Small intestine (tissue), 7 donors: ENCODE data around the gene RAMP3. TPM values are rescaled to one million over a fixed set of nuclear protein-coding genes. Genes with fewer than 3 reads are reported as not detected.

ENCODE experiments used
- DNase-seq, 2 donors: peaks; one replicate each; pipeline versions ENCODE4 v3.0.0 to v3.0.0-alpha.2; 2013
- FAIRE-seq: peaks from 2 replicates; lab custom pipeline; 2012; peaks lifted over from hg19 to GRCh38; lab: Jason Lieb, UNC
- H3K27ac ChIP-seq, 3 donors: one replicate each; pipeline ENCODE4 v1.5.1; 2013; ENCODE audit warnings: low read length in 2 of 3, mild to moderate bottlenecking in 2 of 3, control low read depth in 1 of 3, inconsistent platforms in 1 of 3, low read depth in 1 of 3, moderate library complexity in 1 of 3
- H3K27me3 ChIP-seq, 3 donors: one replicate each; pipeline ENCODE4 v1.6.1; 2013; ENCODE audit warnings: low read length in 3 of 3, inconsistent platforms in 1 of 3; ENCODE audit not compliant: control insufficient read depth in 3 of 3, insufficient read depth in 3 of 3
- H3K36me3 ChIP-seq, 3 donors: one replicate each; pipeline ENCODE4 v1.6.1; 2013; ENCODE audit warnings: low read length in 3 of 3, inconsistent platforms in 1 of 3, low read depth in 1 of 3, mild to moderate bottlenecking in 1 of 3, moderate library complexity in 1 of 3; ENCODE audit not compliant: control insufficient read depth in 3 of 3, insufficient read depth in 2 of 3
- H3K4me1 ChIP-seq, 3 donors: one replicate each; pipeline ENCODE4 v1.6.1; 2013; ENCODE audit warnings: low read length in 2 of 3, inconsistent platforms in 1 of 3, low read depth in 1 of 3, mild to moderate bottlenecking in 1 of 3, moderate library complexity in 1 of 3; ENCODE audit not compliant: control insufficient read depth in 3 of 3, insufficient read depth in 2 of 3
- H3K4me3 ChIP-seq, 3 donors: one replicate each; pipeline ENCODE4 v1.5.1; 2013; ENCODE audit warnings: low read length in 3 of 3, control low read depth in 1 of 3, inconsistent platforms in 1 of 3, low read depth in 1 of 3, mild to moderate bottlenecking in 1 of 3, moderate library complexity in 1 of 3
- H3K9me3 ChIP-seq, 2 donors: one replicate each; pipeline ENCODE4 v1.6.1; 2013; ENCODE audit warnings: low read depth in 1 of 2, low read length in 1 of 2; ENCODE audit not compliant: control insufficient read depth in 2 of 2, insufficient read depth in 1 of 2
- WGBS, 3 donors: extraction: QIAGEN DNeasy Blood & Tissue Kit; methylation state at CpG; one replicate each; pipeline ENCODE4 v1.1.7; 2013; 5-methylcytosine and 5-hydroxymethylcytosine counted together
- polyA plus RNA-seq, 4 donors: library from polyadenylated mRNA; stranded (reverse) in 3 of 4; unstranded in 1 of 4; fragments of 200-250 nt in 3 of 4; fragments of 120-200 nt in 1 of 4; gene quantifications; one replicate each; pipeline versions ENCODE4 v1.2.1 to v1.2.3, GENCODE V29; 2013
- donor health status: healthy with polysubstance abuse.
- donor health status: control.
- donor health status: control.
- donor health status: Bipolar disorder and iron deficiency.
- donor health status: healthy.

RAMP3 gene
- polyA plus RNA-seq, 4 donors: 0.67 to 48.6 (median 4.1) TPM

DNA sequence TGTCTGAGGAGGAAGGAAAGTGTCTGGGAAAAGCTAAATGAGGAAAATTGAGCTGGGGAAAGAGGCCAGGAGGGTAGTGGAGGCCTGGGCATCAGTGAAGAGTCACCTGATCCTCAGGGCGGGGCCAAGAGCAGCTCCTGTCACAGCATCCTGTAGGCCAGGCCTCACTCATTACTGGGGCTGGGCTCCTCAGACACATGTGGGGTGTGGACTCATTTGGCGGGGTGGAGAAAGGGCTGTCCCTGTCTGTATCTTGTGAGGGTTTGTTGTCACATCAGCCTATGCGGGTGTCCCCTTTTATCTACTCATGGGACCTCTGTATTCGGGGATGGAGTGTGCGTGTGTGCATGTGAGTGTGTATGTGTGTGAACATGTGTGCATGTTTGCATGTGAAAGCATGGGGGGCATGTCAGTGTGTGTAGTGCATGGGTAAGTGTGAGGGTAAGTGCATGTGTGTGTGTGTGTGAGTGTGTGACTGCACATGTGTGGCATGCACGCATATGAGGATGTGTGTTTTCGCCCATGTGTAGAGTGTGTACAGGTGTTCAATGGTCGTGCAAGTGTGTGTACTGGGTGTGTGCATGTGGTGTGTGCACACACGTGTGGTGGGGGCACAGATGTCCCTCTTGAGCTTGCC, 67.8 kb downstream of the RAMP3 start:
- Histone ChIP-seq H3K9me3 (no peaks in the 10 kb centered on the region), H3K27me3 (peaks cover 0 to 3% (median 0%) of the 10 kb centered on the region in 3 donors), H3K4me1 (no peaks in the 10 kb centered on the region), H3K36me3 (no peaks in the 10 kb centered on the region), H3K27ac (no peak overlapping the region), H3K4me3 (no peak overlapping the region)
- DNase-seq (no peak), FAIRE-seq (no peak)
- 62 to 87% (median 66%) methylated on average over 9 of the region's 9 CpGs for WGBS, 3 donors

DNA sequence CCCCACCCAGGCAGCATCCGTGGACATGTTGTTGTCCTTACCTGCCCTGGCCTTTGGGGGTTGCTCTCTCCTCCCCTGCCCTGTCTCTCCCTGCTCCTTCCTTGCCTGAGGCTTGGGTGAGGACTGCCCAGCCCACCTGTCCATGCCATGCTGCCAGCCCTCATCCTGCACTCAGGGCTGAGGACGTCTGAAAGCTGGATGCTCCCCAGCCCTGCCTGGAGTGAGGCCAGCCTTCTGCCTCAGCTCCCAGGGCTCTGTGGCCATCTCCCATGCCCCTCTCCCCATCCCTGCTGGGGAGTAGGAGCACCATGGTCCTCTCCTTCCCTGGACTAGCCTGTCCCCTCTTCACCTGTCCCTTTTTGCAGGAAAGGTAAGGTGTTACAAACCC, 68.4 kb downstream of the RAMP3 start:
- 40 to 47% (median 45%) methylated on average over 2 of the region's 2 CpGs for WGBS, 3 donors
- Histone ChIP-seq H3K4me1 (no peaks in the 10 kb centered on the region), H3K4me3 (no peak overlapping the region), H3K9me3 (no peaks in the 10 kb centered on the region), H3K27me3 (peaks cover 0 to 3% (median 0%) of the 10 kb centered on the region in 3 donors), H3K36me3 (no peaks in the 10 kb centered on the region), H3K27ac (no peak overlapping the region)
- DNase-seq (no peak), FAIRE-seq (no peak)

- Histone ChIP-seq H3K27me3 (peaks cover 0 to 8% (median 2%) of the 10 kb centered on the region in 3 donors), H3K36me3 (no peaks in the 10 kb centered on the region), H3K27ac (no peak overlapping the region), H3K4me1 (no peaks in the 10 kb centered on the region), H3K4me3 (no peak overlapping the region), H3K9me3 (no peaks in the 10 kb centered on the region)
- 38 to 54% (median 48%) methylated on average over 8 of the region's 8 CpGs for WGBS, 3 donors
- no peak for FAIRE-seq
- DNase-seq: no peak
Measured at GRCh38 chr7:45229156-45229920, 71.7 kb downstream of the RAMP3 start.

DNA sequence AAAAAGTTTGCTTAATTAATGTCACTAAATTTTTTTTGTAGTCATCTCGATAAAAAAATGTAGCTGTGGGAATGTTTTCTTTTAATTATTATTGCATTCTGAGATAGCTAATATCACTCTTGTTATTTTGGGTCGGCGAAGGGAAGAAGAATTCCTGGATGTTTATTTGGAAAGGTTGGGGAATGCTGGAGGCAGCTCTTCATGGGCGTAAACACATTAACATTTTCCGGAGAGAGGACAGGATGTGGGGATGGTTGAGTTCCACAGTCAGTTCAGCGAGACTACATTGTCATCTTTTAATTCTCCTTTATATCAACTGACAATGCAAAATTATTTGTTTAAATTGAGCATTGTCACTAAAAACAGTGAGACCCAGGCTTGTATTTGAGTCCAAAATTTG, 72.5 kb downstream of the RAMP3 start:
- H3K4me3 ChIP-seq: no peak overlapping the region
- no peak for DNase-seq
- no peaks in the 10 kb centered on the region for H3K9me3 ChIP-seq
- WGBS, 3 donors: 31 to 63% (median 58%) methylated on average over 6 of the region's 6 CpGs
- peaks cover 0 to 8% (median 2%) of the 10 kb centered on the region in 3 donors for H3K27me3 ChIP-seq
- no peaks in the 10 kb centered on the region for H3K36me3 ChIP-seq
- no peaks in the 10 kb centered on the region for H3K4me1 ChIP-seq
- no peak for FAIRE-seq
- no peak overlapping the region for H3K27ac ChIP-seq

DNA sequence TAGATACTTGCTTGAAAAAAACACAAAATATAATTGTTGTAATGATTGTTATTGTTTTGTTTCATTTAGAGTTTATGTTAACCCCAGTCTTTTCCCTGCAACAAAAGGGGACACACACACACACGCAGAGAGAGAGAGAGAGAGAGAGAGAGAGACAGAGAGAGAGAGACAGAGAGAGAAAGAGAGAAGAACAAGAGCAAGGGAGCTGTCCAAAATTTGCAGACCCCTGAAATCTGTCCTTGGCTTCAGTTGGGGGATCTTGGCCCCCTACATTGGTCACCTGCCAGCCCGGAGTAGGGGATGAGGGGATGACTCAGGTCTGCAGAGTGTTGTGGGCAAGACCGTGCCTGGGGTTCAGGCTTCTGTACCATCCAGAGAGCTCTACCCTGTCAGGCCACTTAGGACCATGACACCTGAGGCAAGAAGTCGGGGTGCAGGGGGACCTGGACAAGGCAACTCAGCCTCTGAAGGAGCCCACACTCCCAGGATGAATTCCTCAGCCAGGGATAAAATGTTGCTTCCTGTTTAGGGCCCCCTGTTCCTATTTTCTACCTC, 73.1 kb downstream of the RAMP3 start:
- Histone ChIP-seq H3K4me1 (no peaks in the 10 kb centered on the region), H3K4me3 (no peak overlapping the region), H3K27me3 (peaks cover 0 to 8% (median 2%) of the 10 kb centered on the region in 3 donors), H3K27ac (no peak overlapping the region), H3K36me3 (no peaks in the 10 kb centered on the region), H3K9me3 (no peaks in the 10 kb centered on the region)
- DNase-seq (no peak), FAIRE-seq (no peak)
- 48 to 71% (median 51%) methylated on average over 4 of the region's 4 CpGs for WGBS, 3 donors

DNA sequence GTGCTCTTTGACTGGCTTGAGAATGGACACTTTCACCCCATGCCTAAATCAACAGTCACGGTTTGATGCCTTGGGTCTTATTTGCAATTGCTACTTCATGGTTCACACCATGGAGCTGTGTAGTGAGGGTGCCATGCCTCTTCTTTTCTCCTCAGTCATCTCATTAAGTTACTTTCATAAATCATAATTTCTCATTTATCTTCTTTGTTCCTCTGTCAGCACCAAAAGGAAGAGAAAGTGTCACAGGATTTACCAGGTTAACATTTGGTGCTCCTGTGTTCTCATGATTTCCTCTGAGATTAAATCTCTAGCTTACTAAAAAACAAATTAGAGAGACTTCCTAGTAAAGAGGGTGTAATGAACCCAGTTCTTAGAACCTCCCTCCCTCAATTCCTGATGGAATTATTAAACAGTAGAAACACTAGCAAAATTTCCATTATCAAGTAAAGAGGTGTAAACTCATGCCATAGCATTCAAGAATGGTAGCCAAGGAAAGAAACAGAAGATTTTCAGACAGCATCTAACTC, 75.7 kb downstream of the RAMP3 start:
- WGBS, 3 donors: 38 to 79% (median 78%) methylated on average over 1 of the region's 1 CpG
- no peak overlapping the region for H3K27ac ChIP-seq
- H3K27me3 ChIP-seq: peaks cover 0 to 8% (median 3%) of the 10 kb centered on the region in 3 donors
- FAIRE-seq (no peak), DNase-seq (no peak)
- no peaks in the 10 kb centered on the region for H3K4me1 ChIP-seq
- no peaks in the 10 kb centered on the region for H3K36me3 ChIP-seq
- no peak overlapping the region for H3K4me3 ChIP-seq
- no peaks in the 10 kb centered on the region for H3K9me3 ChIP-seq

Other genes starting within 250 kb of the RAMP3 start
- gene MYO1G, start 178.8 kb upstream of the RAMP3 start, polyA plus RNA-seq: 1 to 10 TPM; 1.3 to 4.1 (median 1.9) TPM
- 10 to 100 TPM; 17.8 to 32.3 (median 24.7) TPM for gene CCM2, start 157.6 kb upstream of the RAMP3 start, polyA plus RNA-seq
- gene NACAD, start 68.8 kb upstream of the RAMP3 start, polyA plus RNA-seq: 1 to 10 TPM in 2 of 4 donors, under 1 TPM in 2; 0.22 to 2.9 (median 1.1) TPM
- 10 to 100 TPM; 44.9 to 70.7 (median 58.2) TPM for gene TBRG4, start 46.1 kb upstream of the RAMP3 start, polyA plus RNA-seq